NCI-H2081 (cell line): Measurements from ENCODE around the gene LRRC56.

Experiments
- DNase-seq, 2 experiments: peaks; one replicate each; lab custom pipeline; 2025; lab: John Stamatoyannopoulos, UW

Gene LRRC56

GRCh38 chr11:575313-575995 is 38.1 kb downstream of the LRRC56 start:
- peak; percentile 83 to 92 for DNase-seq

GRCh38 chr11:575996-576768 is 38.9 kb downstream of the LRRC56 start, which contains the start of gene PHRF1:
Gene PHRF1 (plus strand): TSS chr11:576470. CDS start chr11:581513, 5,043 bp downstream.
- peak; percentile 93 to 94 for DNase-seq

GRCh38 chr11:576811-577610 is 39.7 kb downstream of the LRRC56 start:
- DNase-seq: no peak

GRCh38 chr11:577611-577894 is 40.2 kb downstream of the LRRC56 start:
- DNase-seq: no peak

DNA sequence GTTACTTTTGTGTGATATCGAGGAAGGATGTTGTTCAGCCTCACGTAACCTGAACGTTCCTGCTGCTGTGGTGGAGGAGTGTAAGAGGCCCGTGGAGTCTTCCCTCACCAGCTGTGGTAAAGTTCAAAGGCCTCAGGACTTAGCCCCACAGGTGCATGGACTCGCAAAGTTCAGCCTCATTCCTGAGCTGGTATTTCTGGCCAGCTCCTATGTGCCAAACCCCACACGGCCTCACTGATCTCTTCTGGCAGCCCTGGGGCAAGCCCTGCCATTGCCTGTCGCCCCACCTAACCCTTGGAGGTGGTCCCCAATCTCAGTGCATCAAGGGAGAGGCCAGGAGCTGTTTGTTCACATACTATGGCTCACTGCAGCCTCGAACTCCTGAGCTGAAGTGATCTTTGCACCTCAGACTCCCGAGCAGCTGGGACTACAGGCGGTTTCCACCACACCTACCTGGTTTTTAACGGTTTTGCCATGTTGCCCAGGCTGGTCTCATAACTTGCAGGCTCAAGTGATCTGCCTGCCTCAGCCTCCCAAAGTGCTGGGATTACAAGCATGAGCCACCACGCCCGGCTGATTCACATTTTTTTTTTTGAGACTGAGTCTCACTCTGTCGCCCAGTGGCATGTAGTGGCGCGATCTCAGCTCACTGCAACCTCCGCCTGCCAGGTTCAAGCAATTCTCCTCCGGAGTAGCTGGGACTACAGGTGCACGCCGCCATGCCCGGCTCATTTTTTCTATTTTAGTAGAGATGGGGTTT is 41.1 kb downstream of the LRRC56 start:
- DNase-seq: no peak

DNA sequence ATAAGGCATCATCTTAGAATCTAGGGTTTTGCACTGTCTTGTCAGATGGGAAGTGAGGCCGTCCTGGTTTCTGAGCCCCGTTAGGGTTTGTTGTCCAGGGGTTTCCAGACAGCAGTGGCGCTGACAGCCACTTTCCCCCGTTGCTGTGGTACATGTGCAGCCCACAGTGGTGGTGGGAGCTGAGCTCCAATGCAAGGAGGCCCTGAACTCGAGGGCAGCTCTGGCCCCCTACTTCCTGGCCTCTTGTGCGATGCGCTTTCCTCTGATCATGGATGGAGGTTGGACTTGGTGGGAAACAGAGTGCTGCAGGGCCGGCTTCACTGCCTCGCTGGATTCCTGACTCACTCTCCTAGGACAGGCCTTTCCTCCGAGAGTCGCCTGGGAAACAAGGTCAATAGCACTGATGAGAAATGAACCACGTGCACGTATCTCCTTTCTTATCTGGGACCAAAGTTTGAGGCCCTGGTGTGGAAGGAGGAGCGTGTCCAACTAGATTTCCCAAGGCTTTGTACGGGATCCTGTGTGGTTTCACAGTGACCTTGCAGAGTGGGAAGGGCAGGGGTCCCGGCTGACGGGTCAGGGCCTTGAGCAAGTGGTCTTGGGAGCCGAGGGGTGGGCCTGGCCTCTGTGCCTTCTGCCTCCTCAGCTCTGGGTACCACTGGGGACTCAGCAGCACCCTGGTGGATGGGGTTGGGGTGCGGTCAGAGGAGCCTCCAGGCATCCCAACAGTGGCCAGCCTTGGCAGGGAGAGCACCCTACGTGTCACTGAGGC is 42.7 kb downstream of the LRRC56 start:
- DNase-seq: no peak

- no peak for DNase-seq
Measured at GRCh38 chr11:581342-581741, 44.0 kb downstream of the LRRC56 start.

GRCh38 chr11:581752-582151 is 44.4 kb downstream of the LRRC56 start:
- DNase-seq: no peak

GRCh38 chr11:584287-584686 is 47.0 kb downstream of the LRRC56 start:
- no peak for DNase-seq

DNA sequence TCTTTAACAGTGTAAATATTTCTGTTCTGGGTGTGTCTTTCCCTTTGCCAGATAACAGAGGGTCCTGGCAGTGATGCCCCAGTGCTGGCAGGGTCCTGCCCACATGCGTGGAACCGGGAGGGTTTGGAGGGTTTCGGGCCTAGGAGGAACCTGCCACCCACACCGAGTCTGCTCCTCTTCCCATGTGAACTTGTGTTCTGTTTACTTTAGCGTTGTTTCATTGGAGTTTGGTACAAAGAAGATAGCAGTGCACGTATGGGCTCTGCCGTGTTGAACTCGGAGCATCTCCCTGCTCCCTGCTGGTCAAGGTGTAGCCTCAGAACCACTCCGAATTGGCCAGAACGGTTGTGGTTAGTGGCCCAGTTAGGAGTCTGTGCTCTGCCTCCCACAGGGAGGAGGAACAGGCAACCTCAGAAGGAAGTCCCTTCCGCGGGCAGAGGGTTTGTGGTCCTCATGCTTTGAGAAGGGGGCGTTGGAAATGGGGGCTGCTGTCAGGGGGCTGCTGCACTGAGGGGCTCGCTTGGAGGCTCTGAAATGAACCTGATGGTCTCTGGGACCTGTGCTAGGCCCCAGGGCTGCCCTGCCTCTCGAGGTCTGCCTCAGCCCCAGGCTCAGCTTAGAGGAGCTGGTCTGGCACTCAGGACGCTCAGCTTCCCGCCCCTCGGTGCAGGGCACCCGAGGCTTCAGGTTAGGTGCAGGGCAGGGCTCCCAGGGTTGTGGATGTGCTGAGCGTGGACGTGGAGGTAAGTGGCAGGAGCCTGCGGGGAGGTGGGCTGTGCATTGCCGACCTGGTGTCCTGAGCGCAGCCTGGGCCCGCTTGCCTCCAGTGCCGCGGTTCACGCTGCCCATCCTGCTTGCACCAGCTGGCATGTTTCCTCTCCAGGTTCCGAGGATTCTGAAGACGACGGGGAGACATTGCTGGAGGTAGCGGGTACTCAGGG is 49.3 kb downstream of the LRRC56 start:
- DNase-seq: no peak

DNA sequence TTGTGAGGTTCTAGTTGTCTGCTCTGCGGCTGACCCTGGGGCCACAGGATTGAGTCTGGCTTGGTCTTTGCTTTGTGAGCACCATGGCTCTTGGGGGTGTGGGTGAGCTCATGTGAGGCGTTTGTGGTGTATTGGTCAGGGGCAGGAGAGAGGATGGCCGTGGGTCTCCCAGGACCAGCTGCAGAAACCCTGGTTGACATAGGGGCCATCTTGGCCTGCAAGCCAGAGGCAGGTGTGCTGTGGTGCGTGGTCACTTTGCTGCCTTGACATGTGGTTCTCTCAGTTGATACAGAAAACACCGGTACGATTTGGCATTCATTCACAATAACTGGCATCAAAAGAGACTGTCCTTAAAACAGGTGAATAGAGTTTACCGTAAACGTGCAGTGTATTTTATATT is 50.2 kb downstream of the LRRC56 start:
- no peak for DNase-seq

DNA sequence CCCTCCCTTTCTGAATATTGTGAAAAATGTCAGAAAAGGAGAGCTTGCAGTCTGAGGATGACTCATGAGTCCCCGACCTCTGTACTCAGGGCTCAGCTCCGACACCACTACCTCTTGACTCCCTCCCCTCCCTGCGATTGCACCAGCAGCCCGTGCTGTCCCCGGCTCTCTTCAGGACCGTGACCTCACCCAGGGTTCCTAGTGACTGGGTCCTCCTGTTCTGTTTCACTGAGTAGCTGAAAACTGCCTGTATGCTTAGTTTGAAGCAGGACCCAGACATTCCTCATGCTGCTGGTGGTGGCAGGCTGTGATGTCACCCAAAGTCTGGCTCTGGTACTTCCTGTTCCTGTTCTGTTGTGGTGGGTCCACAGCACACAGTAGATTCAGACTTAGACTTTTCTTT is 50.7 kb downstream of the LRRC56 start:
- no peak for DNase-seq

GRCh38 chr11:589798-590197 is 52.5 kb downstream of the LRRC56 start:
- DNase-seq: no peak

GRCh38 chr11:590997-591396 is 53.7 kb downstream of the LRRC56 start:
- no peak for DNase-seq

GRCh38 chr11:592501-592900 is 55.2 kb downstream of the LRRC56 start:
- no peak for DNase-seq

GRCh38 chr11:592918-593317 is 55.6 kb downstream of the LRRC56 start:
- DNase-seq: no peak

DNA sequence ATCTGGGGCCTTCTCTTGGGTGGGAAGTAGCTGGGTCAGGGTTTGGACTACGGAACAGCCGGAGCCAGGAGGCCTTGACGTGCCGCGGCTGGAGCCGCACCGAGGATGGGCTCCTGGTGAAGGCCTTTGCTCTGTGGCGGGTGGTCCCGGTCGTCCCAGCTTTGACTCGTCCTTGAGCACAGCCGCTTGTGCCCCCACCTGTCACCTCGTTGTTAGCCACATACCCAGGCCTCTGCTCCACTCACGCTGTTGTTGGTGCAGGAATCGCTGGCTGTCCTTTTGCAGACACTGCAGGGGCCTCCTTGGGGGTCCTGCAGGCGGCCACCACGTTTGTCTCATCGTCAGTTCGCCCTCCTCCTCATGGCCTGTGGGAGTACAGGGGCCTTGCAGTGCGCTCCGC is 56.0 kb downstream of the LRRC56 start:
- DNase-seq: no peak

DNA sequence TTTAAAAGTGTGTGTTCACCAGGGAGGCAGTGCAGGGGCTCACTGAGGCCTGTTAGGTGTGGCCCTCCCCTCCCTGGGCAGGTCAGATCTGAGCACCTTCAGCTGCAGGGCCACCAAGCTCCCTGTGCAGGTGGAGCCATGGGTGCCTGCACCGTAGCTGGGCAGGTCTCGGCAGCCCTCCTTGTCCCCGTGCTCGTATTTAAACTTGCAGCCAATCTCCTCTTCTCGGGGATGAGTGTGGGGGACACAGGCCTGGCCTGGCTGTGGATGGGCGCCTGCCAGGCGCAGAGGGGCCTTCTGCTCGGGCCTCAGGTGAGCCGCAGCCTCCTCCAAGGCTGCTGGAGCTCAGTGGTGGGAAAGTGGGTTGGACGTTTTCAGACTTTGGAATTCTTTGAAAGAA is 58.1 kb downstream of the LRRC56 start:
- no peak for DNase-seq

DNA sequence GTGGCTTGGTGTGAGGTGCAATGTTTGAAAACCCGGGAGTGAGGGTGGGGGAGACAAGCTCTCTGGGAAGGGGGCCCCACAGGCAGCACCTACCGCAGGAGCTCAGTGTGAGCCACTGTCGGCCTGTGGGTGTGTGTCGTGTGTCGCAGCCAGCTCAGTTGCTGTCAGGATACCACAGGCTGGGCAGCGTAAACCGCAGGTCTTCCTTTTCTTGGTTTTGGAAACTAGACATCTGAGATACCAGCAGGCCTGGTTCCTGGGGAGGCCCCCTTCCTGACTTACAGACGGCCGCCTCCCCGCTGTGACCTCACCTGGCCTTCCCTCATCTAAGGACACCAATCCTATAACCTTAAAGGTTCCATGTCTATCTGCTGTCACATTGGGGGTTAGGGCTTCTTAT is 59.0 kb downstream of the LRRC56 start:
- DNase-seq: no peak

- no peak for DNase-seq
Measured at GRCh38 chr11:597166-597725, 59.9 kb downstream of the LRRC56 start.
